ENCODE data around the gene ATOX1. TPM values are rescaled to one million over a fixed set of nuclear protein-coding genes. Genes with fewer than 3 reads are reported as not detected.
"Not testable (repeated sequence)": the region's sequence is repeated elsewhere in the genome, so short reads cannot be mapped to it uniquely, and the experiment has no call there.

ATOX1 gene, protein sequence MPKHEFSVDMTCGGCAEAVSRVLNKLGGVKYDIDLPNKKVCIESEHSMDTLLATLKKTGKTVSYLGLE
- total RNA-seq (2014; rRNA removed; shearing (Covaris generic)): 941 and 954 TPM in 2 replicates
- polyA plus RNA-seq (2015; cell fraction: cytosol; rRNA removed): 2,137 and 3,593 TPM in 2 replicates
- polyA plus RNA-seq (2015; cell fraction: nucleus; rRNA removed): 329 and 333 TPM in 2 replicates

DNA sequence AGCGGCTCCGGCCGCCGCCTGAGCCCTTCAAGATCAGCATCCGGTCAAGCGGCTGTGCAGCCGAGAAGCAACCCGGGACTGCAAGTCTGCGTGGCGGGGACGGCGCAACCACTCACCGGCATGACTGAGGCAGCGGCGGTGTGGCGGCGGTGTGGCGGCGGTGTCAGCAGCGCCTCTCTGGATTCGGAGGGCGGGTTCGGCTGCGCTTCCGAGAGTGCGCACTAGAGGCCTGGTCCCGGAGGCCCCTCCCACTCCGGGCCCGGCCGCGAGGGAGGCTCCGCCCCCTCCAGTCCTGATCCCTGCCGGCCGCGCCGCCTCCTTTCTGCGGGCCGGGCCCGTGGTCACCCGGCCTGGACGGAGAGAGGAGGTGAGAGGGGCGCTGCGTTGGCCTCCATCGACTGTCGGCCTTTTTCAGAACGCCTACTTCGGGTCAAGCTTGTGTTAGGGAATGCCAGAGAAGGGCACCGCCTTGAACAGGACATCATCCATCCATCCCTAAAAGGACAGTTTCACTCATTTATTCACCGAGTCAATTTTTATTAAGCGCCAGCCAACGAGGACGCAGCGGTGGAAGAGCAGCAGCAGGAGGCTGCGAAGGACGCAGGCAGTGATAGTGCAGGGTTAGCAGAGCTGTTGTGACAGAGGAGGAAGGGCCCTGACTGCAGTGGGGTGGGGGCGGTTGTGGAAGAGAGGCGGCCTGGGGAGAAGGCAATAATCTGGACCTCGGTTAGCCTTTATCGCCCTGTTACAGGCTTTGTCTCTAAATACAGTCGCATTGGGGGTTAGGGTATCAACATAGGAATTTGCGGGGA is at the start of gene ATOX1:
Gene ATOX1 (minus strand): TSS at position 202 of the 812 bp plus-strand sequence. CDS start 80 bp downstream, at position 122.
- peak; percentile 88 for DNase-seq (ENCODE audit: low read depth, low spot score)
- in situ Hi-C loops (cut with HindIII; ENCODE audit: low pct_unique_long_range_greater_than_20kb, low sequenced_read_pairs): no loop called here

- in situ Hi-C loops (cut with HindIII; ENCODE audit: low pct_unique_long_range_greater_than_20kb, low sequenced_read_pairs): no loop called here
- no peak for DNase-seq (ENCODE audit: low read depth, low spot score)
Observed at GRCh38 chr5:151805414-151806223, 47.2 kb upstream of the ATOX1 start.

- in situ Hi-C loops (cut with HindIII; ENCODE audit: low pct_unique_long_range_greater_than_20kb, low sequenced_read_pairs): no loop called here
- DNase-seq (ENCODE audit: low read depth, low spot score): no peak
Observed at GRCh38 chr5:151800532-151800931, 42.1 kb upstream of the ATOX1 start.

DNA sequence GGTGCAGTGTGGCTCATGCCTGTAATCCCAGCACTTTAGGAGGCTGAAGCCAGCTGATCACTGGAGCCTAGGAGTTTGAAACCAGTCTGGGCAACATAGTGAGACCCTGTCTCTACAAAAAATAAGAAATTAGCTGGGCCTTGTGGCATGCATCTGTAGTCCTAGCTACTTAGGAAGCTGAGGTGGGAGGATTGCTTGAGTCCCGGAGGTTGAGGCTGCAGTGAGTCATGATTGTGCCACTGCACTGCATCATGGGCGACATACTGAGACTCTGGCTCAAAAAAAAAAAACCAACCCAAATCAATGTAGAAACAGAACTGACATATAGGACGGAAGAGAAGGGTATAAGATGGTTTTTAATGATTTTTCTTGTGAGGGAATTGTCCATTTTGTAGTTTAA is 41.0 kb upstream of the ATOX1 start:
- in situ Hi-C loops (cut with HindIII; ENCODE audit: low pct_unique_long_range_greater_than_20kb, low sequenced_read_pairs): no loop called here
- DNase-seq (ENCODE audit: low read depth, low spot score): no peak

GRCh38 chr5:151798674-151799073 is 40.2 kb upstream of the ATOX1 start:
- no peak for DNase-seq (ENCODE audit: low read depth, low spot score)
- in situ Hi-C loops (cut with HindIII; ENCODE audit: low pct_unique_long_range_greater_than_20kb, low sequenced_read_pairs): no loop called here

DNA sequence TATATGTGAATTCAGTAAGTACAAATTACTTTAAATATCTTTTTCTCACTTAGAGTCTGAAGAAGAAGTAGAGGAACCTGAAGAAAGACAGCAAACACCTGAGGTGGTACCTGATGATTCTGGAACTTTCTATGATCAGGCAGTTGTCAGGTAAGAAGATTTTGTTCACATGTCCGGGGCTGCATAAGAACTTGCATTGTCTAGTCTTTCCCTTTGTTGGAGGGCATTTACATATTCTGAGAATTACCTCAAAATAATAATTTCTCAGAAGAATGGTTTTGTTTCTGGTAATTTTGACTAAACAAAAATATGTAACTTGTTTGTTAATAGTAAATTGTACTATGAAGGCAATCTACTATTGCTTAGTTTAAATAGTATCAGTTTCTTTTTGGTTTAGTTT is 37.0 kb upstream of the ATOX1 start:
- in situ Hi-C loops (cut with HindIII; ENCODE audit: low pct_unique_long_range_greater_than_20kb, low sequenced_read_pairs): no loop called here
- no peak for DNase-seq (ENCODE audit: low read depth, low spot score)

DNA sequence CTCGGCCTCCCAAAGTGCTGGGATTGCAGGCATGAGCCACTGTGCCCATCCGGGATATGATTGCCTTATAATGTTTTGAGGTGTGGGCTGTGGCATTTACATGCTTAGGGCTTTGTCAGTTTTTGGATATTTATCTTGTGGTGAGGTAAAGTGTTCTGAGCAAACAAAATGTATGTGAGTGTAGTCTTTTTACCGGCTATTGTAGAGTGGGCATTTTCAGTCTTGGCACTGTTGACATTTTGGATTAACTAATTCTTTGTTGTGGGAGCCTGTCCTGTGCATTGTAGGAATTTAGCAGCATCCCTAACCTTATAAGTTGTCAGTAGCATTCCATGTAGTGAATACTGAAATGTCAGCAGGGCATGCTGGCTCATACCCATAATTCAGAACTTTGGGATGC is 34.9 kb upstream of the ATOX1 start:
- DNase-seq (ENCODE audit: low read depth, low spot score): no peak
- in situ Hi-C loops (cut with HindIII; ENCODE audit: low pct_unique_long_range_greater_than_20kb, low sequenced_read_pairs): no loop called here

DNA sequence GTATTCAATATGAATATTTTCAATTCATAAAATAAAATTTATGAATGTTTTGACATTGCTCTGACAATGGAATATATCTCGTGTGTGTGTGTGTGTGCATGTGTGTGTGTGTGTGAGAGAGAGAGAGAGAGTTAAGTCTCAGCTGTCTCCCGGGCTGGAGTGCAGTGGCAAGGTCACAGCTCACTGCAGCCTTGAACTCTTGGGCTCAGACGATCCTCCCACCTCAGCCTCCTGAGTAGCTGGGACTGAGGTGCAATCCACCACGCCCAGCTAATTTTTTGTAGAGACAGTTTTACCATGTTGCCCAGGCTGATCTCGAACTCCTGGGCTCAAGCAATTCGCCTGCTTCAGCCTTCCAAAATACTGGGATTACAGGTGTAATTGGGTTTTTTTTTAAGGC is 29.4 kb upstream of the ATOX1 start:
- in situ Hi-C loops (cut with HindIII; ENCODE audit: low pct_unique_long_range_greater_than_20kb, low sequenced_read_pairs): no loop called here
- DNase-seq (ENCODE audit: low read depth, low spot score): no peak

GRCh38 chr5:151786468-151786867 is 28.0 kb upstream of the ATOX1 start:
- in situ Hi-C loops (cut with HindIII; ENCODE audit: low pct_unique_long_range_greater_than_20kb, low sequenced_read_pairs): no loop called here
- no peak for DNase-seq (ENCODE audit: low read depth, low spot score)

- no peak for DNase-seq (ENCODE audit: low read depth, low spot score)
- in situ Hi-C loops (cut with HindIII; ENCODE audit: low pct_unique_long_range_greater_than_20kb, low sequenced_read_pairs): no loop called here
Observed at GRCh38 chr5:151784141-151784540, 25.7 kb upstream of the ATOX1 start.

- in situ Hi-C loops (cut with HindIII; ENCODE audit: low pct_unique_long_range_greater_than_20kb, low sequenced_read_pairs): not testable (repeated sequence)
Observed at GRCh38 chr5:151783664-151784063, 25.2 kb upstream of the ATOX1 start.

GRCh38 chr5:151781201-151781600 is 22.8 kb upstream of the ATOX1 start:
- no peak for DNase-seq (ENCODE audit: low read depth, low spot score)
- in situ Hi-C loops (cut with HindIII; ENCODE audit: low pct_unique_long_range_greater_than_20kb, low sequenced_read_pairs): no loop called here

More at GRCh38 chr5:151783664-151784063, 25.2 kb upstream of the ATOX1 start:
- not testable (repeated sequence) for DNase-seq (ENCODE audit: low read depth, low spot score)

- in situ Hi-C loops (cut with HindIII; ENCODE audit: low pct_unique_long_range_greater_than_20kb, low sequenced_read_pairs): no loop called here
- DNase-seq (ENCODE audit: low read depth, low spot score): no peak
Observed at GRCh38 chr5:151780348-151780747, 21.9 kb upstream of the ATOX1 start.

GRCh38 chr5:151779531-151780125 is 21.2 kb upstream of the ATOX1 start:
- DNase-seq (ENCODE audit: low read depth, low spot score): no peak
- in situ Hi-C loops (cut with HindIII; ENCODE audit: low pct_unique_long_range_greater_than_20kb, low sequenced_read_pairs): no loop called here

- in situ Hi-C loops (cut with HindIII; ENCODE audit: low pct_unique_long_range_greater_than_20kb, low sequenced_read_pairs): no loop called here
- no peak for DNase-seq (ENCODE audit: low read depth, low spot score)
Observed at GRCh38 chr5:151775025-151775606, 16.7 kb upstream of the ATOX1 start.

- in situ Hi-C loops (cut with HindIII; ENCODE audit: low pct_unique_long_range_greater_than_20kb, low sequenced_read_pairs): no loop called here
- DNase-seq (ENCODE audit: low read depth, low spot score): no peak
Observed at GRCh38 chr5:151773951-151774350, 15.5 kb upstream of the ATOX1 start.

GRCh38 chr5:151772846-151773561 is 14.6 kb upstream of the ATOX1 start:
- DNase-seq (ENCODE audit: low read depth, low spot score): peak; percentile 40
- in situ Hi-C loops (cut with HindIII; ENCODE audit: low pct_unique_long_range_greater_than_20kb, low sequenced_read_pairs): no loop called here

Measured in SK-MEL-5 (cell line).